Raji (cell line): ENCODE measurements around the gene VDR.

Source experiments
- POLR2A ChIP-seq: IDR thresholded peaks from 2 replicates; pipeline ENCODE4 v1.6.1; 2011; ENCODE audit warnings: low read depth, low read length, control low read depth; ENCODE audit not compliant: insufficient read depth

Gene VDR

GRCh38 chr12:47801904-47802246 is 102.9 kb downstream of the VDR start:
- TF ChIP-seq POLR2A: no peak

DNA sequence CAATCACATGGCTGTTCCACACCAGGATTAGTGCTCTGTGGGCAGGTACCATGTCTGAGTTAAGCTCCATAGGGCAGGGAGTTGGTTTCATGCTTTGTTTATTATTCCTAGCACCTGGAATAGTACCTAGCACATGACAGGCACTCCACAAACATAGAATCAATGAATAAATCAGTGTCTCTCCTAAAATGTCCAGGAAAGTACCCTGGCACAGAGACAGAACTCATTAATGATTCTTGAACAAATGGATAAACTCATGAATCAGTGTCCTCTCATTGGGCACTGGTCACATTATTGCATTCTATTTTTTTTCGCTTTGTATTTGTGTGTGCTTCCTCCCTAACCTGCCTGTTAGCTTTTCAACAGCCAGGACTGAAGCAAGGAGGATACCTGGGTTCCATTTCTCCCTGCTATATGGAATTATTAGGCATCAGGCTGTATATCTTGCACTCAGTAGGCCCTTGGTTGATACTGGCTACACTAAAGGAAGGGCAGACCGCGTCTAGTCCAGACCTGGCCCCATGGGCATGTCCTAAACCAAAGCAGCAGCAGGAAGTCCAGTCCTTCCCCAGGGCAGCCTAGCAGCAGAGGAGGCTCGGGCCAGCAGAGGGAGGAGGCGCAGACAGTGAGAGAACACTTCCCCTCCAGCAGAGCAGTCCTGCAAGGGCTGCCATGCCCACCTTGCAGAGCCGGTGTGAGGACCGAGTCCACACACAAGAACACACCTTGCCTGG is 103.5 kb downstream of the VDR start:
- no peak for TF ChIP-seq POLR2A

DNA sequence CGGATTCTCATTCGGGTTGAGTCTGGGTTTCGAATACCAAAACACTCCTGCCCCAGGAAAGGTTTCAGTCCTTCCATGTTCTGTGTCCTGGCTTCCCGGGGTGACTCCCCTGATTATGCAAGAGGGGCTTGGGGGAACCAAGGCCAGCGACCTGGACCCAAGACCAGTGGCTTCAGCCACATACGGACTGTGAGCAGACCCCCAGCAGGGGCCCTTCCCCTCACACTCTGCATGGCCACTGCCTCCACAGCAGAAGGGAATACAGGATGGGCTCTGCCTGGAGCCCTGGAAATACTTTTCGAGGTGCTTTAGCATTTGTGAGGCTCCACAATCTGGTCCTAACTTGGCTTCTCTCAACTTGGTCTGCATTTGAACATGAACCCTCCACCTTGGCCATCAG is 104.2 kb downstream of the VDR start:
- no peak for TF ChIP-seq POLR2A

- no peak for TF ChIP-seq POLR2A
These were observed 105.3 kb downstream of the VDR start for GRCh38 chr12:47799357-47799955.

- TF ChIP-seq POLR2A: no peak
These were observed 106.3 kb downstream of the VDR start for GRCh38 chr12:47798382-47798948.

DNA sequence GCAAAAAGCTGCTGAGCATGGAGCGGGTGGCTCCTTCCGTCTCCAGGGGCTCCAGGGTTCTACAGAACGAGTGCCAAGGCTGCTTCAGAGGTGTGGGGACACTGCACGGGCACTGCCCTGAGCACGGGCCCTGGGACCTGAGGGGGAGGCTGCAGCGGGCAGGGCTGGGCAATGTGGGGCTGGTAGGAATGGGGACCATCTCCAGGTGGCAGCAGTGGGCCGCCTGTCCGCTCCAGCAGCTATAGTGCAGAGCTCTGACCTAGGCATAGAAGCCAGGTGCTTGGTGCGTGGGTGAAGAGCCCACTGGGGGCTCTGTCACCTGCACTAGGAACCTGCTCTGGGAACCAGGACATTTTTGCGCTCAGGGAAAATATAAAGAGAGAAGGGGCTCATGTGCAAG is 107.4 kb downstream of the VDR start:
- TF ChIP-seq POLR2A: no peak

- TF ChIP-seq POLR2A: no peak
These were observed 108.9 kb downstream of the VDR start for GRCh38 chr12:47795814-47796411.

GRCh38 chr12:47795121-47795813 is 109.5 kb downstream of the VDR start:
- no peak for TF ChIP-seq POLR2A

DNA sequence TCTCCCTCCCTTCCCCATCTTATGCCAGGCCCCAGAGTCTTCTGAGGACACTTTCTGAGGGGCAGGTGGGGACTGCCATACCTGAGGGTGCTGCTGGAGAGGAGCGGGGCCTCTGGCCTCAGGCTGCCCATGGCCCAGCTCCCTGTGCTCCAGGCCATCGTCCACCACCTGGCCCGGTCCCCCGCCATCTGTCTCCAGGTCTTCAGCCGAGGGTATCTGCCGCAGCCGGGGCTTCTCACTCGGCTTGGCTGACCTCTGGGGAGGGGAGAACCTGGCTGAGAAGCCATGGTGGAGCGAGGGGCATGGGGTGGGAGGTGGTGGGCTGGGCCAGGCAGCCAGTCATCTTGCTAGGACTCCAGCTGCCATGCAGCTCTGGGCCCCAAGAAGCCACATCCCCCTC is 110.1 kb downstream of the VDR start:
- no peak for TF ChIP-seq POLR2A

DNA sequence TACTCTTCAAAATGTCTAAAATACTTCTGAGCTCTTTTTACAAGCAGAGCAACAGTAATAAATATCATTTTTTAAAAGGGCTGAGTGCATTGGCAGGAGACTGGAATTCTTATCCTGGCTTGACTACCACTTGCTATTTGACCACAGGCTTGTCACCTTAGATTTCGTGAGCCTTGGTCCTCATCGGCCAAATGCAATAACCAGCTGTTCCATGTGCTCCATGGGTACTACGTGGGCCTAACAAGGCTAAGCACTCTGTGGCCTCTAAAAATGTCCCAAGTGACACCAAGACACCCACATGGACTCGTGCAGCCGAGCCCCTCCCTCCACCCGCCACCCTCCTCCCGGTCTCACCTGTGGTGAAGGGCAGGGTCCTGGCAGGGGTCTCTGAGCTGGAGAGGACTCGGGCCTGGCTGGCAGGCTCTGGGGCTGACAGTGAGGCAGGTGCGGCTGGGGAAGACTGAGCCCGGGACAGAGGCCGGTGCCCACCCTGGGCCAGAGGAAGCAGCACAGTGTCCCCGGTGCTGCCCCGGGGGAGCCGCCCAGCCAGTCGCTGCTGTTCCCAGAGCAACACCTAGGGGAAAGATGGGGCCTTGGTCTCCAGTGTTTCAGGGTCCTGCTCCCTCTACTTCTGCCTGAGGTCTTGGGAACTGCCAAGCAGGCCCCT is 111.6 kb downstream of the VDR start:
- no peak for TF ChIP-seq POLR2A

DNA sequence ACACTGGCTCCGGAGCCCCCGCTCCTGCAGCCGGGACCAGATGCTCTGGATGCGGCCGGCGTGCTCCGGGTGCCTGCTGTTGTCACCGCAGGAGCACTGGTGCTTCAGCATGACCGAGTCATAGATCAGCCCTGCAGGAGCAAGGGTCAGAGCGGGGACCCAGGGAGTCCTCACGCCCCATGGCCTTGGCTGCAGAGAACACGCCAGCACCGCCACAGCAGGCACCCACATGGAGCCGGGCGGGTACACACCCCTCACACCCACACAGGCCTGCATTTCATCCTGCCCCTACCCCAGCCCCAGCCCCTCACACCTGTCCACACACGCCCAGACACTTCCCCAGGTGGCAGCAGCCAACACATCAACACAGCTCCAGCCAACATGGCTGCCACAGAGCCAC is 112.9 kb downstream of the VDR start:
- no peak for TF ChIP-seq POLR2A
